ENCODE measurements around the gene KLHL29. TPM values are rescaled to one million over a fixed set of nuclear protein-coding genes. Genes with fewer than 3 reads are reported as not detected.
A peak's percentile ranks its signal among the peaks of the same experiment; 100 is the strongest.

Gene KLHL29
- total RNA-seq, 1 donor from 2014 or later: 15.1 TPM

GRCh38 chr2:23617811-23618215 is 232.8 kb downstream of the KLHL29 start:
- intact Hi-C loops (cut with DNase I): no loop called here
- H3K4me3 ChIP-seq: peak overlapping the region; percentile 19
- no peaks in the 10 kb centered on the region for H3K9me3 ChIP-seq
- ATAC-seq: peak; percentile 1
- H3K36me3 ChIP-seq: no peaks in the 10 kb centered on the region
- H3K27me3 ChIP-seq: no peaks in the 10 kb centered on the region
- H3K4me1 ChIP-seq: peaks cover 23% of the 10 kb centered on the region
- peak overlapping the region; percentile 55 for H3K27ac ChIP-seq
- DNase-seq: no peak
- no peak for TF ChIP-seq CTCF (IDR thresholded peaks at IDR 0.05)

DNA sequence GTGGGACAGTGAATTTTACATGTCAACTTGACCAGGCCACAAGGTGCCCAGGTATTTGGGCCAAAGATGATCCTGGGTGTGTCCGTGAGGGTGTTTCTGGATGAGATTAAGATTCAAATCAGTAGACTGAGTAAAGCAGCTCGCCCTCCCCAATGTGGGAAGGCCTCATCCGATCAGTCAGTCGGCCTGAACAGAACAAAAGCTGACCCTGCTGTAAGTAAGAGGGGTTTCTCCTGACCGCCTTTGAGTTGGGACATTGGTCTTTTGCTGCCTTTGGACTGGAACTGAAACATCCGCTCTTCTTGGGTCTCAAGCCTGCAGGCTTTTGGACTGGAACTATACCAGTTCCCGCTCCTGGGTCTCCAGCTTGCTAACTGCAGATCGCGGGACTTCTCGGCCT is 233.3 kb downstream of the KLHL29 start:
- H3K36me3 ChIP-seq: no peaks in the 10 kb centered on the region
- DNase-seq: peak; percentile 28
- TF ChIP-seq CTCF (IDR thresholded peaks at IDR 0.05): no peak
- H3K27ac ChIP-seq: peak overlapping the region; percentile 55
- H3K4me3 ChIP-seq: no peak overlapping the region
- H3K4me1 ChIP-seq: peaks cover 23% of the 10 kb centered on the region
- no peak for ATAC-seq
- H3K27me3 ChIP-seq: no peaks in the 10 kb centered on the region
- intact Hi-C loops (cut with DNase I): no loop called here
- H3K9me3 ChIP-seq: no peaks in the 10 kb centered on the region

GRCh38 chr2:23618794-23619530 is 234.0 kb downstream of the KLHL29 start:
- no peaks in the 10 kb centered on the region for H3K9me3 ChIP-seq
- ATAC-seq (no peak), DNase-seq (peak; percentile 56)
- peak overlapping the region; percentile 55 for H3K27ac ChIP-seq
- H3K4me1 ChIP-seq: peaks cover 23% of the 10 kb centered on the region
- no peak overlapping the region for H3K4me3 ChIP-seq
- intact Hi-C loops (cut with DNase I): no loop called here
- H3K27me3 ChIP-seq: no peaks in the 10 kb centered on the region
- no peaks in the 10 kb centered on the region for H3K36me3 ChIP-seq
- TF ChIP-seq CTCF (IDR thresholded peaks at IDR 0.05): no peak

DNA sequence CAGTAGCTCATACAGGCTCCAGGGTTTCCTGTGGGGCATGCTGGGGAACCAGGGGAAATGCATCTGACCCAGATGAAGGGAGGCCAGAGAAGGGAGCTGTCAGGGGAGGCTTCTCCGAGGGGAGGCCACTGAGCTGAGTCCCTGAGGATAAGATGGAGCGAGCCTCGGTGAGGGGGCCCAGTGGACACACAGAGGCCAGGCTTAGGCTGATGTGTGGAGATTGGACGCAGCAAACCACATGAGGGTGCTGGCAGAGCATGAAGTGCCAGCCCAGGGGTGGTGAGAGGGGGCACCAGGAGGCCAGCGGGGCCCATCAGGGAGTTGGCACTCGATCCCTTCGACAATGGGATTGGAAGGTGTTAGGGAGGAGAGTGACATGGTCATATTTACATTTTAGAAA is 235.0 kb downstream of the KLHL29 start:
- no peaks in the 10 kb centered on the region for H3K9me3 ChIP-seq
- H3K27me3 ChIP-seq: no peaks in the 10 kb centered on the region
- H3K27ac ChIP-seq: no peak overlapping the region
- no peaks in the 10 kb centered on the region for H3K36me3 ChIP-seq
- ATAC-seq (no peak), DNase-seq (no peak)
- no peak overlapping the region for H3K4me3 ChIP-seq
- H3K4me1 ChIP-seq: peaks cover 23% of the 10 kb centered on the region
- intact Hi-C loops (cut with DNase I): no loop called here
- TF ChIP-seq CTCF (IDR thresholded peaks at IDR 0.05): no peak

GRCh38 chr2:23620841-23621341 is 235.9 kb downstream of the KLHL29 start:
- no peak for TF ChIP-seq CTCF (IDR thresholded peaks at IDR 0.05)
- DNase-seq: peak; percentile 57
- intact Hi-C loops (cut with DNase I): no loop called here
- no peaks in the 10 kb centered on the region for H3K27me3 ChIP-seq
- no peak overlapping the region for H3K27ac ChIP-seq
- no peaks in the 10 kb centered on the region for H3K36me3 ChIP-seq
- H3K4me1 ChIP-seq: peaks cover 23% of the 10 kb centered on the region
- ATAC-seq: no peak
- H3K9me3 ChIP-seq: no peaks in the 10 kb centered on the region
- no peak overlapping the region for H3K4me3 ChIP-seq

Measured in upper lobe of right lung (tissue), 1 donor.